HG02678 (cell line): ENCODE measurements around the gene SSTR5.

Source experiments
- ATAC-seq: cut with Tn5 transposase; IDR thresholded peaks from one replicate; pipeline ENCODE4 v1.9.1; 2021; ENCODE audit warnings: mild to moderate bottlenecking, moderate library complexity; ENCODE audit not compliant: unreplicated experiment

The SSTR5 gene

GRCh38 chr16:1120577-1120941 lies 48.0 kb downstream of the SSTR5 start:
- no peak for ATAC-seq

DNA sequence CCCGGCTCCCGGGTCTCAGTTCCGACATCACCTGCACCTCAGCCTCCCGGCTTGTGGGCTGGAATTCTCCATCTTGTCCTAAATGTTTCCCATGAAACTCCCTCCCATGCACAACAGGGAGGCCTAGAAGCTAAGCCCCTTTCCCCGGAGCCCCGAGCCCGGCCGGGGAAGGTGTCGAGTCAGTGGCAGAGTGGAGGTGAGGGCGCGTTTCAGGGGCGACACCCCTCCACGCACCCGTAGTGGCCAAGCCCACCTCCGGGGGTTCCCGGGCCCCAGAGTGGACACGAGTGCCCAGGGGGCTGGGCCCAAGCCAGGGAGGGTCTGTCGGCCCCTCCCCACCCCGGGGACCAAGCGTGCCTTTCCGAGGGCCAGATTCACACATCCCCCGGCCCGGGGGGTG lies 48.5 kb downstream of the SSTR5 start:
- ATAC-seq = no peak

GRCh38 chr16:1121601-1122397 lies 49.3 kb downstream of the SSTR5 start:
- ATAC-seq = no peak

GRCh38 chr16:1122398-1122765 lies 49.8 kb downstream of the SSTR5 start:
- no peak for ATAC-seq

DNA sequence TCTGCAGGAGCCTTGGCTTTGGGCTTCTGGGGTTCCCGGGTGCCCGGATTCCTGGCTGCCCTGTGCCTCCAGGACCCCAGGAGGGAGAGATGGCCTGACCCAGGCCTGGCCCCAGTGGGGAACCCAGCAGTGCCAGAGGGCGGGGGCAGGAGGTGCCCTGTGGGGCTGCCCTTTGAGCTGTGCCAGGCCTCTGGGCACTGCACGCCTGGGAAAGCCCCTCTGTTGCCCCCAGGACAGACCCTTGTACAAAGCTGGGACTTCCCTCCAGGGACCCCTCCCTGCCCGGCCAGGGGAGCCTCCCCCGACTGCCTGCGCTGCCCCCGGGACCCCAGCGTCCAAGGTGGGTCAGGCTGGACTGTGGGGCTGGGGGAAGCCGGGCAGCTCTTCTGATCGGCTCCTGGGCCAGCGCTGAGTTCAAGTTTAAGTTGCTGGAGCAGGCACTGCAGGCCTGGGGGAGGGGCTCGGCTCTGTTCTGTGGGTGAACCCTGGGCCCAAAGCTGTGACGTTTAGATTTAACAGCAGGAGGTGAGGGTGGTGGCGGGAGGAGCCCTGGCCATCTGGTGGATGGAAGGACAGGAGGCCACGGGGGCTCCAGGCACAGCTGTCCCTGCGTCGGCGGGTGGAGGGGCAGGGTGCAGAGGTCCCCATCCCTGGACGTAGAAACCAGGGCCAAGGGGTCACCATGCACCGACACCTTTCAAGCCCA lies 51.1 kb downstream of the SSTR5 start:
- no peak for ATAC-seq

GRCh38 chr16:1124291-1124690 lies 51.7 kb downstream of the SSTR5 start:
- ATAC-seq = no peak

DNA sequence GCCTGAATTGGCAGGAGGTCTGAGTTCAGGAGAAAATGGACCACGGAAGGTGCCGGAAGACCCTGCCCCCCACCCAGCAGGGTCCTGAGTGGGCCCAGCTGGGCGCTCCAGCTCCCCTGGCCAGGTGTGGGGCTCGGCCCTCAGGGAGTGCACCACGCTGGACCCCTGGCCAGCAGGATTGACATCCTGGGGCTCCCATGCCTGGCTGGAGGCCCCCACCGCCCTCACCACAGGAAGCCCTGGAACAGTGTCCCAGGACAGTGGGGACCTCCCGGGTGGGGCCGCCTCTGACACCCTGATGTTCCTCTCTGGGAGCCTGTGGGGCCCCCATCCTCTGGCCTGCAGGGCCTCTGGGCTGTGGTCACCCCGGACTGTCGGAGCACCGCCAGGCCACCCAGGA lies 52.2 kb downstream of the SSTR5 start:
- ATAC-seq = no peak

- no peak for ATAC-seq
Measured at GRCh38 chr16:1125471-1125870, 52.9 kb downstream of the SSTR5 start.

GRCh38 chr16:1126044-1126443 lies 53.5 kb downstream of the SSTR5 start:
- ATAC-seq = no peak

GRCh38 chr16:1126586-1126985 lies 54.0 kb downstream of the SSTR5 start:
- ATAC-seq = no peak

DNA sequence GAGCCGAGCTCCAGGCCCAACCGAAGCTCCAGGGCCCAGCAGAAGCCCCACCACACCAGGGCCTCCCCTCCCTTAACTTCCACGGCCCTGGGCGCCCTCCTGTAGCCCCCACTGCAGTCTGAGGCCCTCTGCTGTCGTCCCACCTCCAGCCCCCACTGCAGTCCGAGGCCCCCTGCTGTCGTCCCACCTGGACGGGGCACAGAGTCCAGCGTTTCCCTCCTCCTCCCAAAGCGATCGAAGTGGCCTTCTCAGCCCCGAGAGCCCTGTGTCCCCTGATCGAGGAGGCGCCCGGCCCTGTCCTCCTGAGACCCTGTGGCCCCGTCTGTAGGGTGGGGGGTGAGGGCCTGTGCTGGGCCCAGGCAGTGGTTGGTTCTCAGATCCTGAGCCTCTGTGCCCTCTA lies 54.6 kb downstream of the SSTR5 start:
- ATAC-seq = no peak

DNA sequence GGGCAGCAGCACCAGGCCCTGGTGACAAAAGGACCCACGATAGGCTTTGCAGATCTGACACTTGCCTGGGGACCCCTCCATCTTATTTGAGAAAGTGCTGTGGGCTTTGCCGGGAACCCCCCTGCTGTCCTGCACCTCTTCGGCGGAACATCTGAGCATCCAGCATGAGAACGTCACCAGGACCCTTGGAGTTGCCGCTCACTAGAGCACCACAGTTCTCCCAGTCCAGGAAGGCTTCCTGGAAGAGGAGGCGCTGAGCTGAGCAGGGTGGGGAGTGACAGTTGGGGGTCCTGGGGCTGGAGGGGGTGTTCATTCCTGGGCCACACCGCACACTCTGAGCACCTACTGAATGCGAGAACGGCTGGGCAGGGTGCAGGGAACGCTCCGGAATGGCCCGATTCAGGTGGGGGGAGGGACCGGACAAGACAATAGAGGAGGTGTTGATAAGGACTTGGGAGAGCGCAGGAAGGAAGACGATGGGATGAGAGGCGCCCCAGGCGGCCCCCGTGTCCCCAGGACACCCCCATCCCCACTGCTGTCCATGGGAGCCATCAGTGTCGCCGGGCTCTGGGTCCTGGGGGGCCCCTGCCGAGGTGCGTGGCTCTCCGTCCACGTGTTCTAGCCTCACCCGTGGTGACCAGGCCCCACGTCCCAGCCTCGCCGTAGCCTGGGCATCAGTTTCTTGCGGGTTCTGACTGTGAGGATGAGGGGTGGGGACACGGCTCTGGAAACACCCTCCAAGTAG lies 55.6 kb downstream of the SSTR5 start:
- ATAC-seq = no peak

GRCh38 chr16:1129106-1129960 lies 56.8 kb downstream of the SSTR5 start:
- no peak for ATAC-seq

- no peak for ATAC-seq
Measured at GRCh38 chr16:1130382-1130781, 57.8 kb downstream of the SSTR5 start.
